AG08396 (cell line): ENCODE measurements around the gene CFAP99.

ENCODE experiments used
- DNase-seq: peaks from one replicate; pipeline ENCODE4 v3.0.0; 2012; ENCODE audit warnings: low spot score, mixed read lengths

Gene CFAP99

GRCh38 chr4:2470791-2471190 is 52.0 kb downstream of the CFAP99 start:
- DNase-seq = no peak

GRCh38 chr4:2472187-2472586 is 53.4 kb downstream of the CFAP99 start:
- peak; percentile 20 for DNase-seq

GRCh38 chr4:2478229-2478628 is 59.5 kb downstream of the CFAP99 start:
- DNase-seq = no peak

GRCh38 chr4:2480649-2481048 is 61.9 kb downstream of the CFAP99 start:
- DNase-seq = no peak

- no peak for DNase-seq
These were observed 63.4 kb downstream of the CFAP99 start for GRCh38 chr4:2482192-2482591.

- DNase-seq = peak; percentile 45
These were observed 63.9 kb downstream of the CFAP99 start for GRCh38 chr4:2482693-2483092.

GRCh38 chr4:2483237-2483636 is 64.5 kb downstream of the CFAP99 start:
- no peak for DNase-seq

- no peak for DNase-seq
These were observed 65.4 kb downstream of the CFAP99 start for GRCh38 chr4:2484185-2484584.

- no peak for DNase-seq
These were observed 66.2 kb downstream of the CFAP99 start for GRCh38 chr4:2484993-2485392.

- DNase-seq = no peak
These were observed 67.2 kb downstream of the CFAP99 start for GRCh38 chr4:2485956-2486355.

- no peak for DNase-seq
These were observed 68.2 kb downstream of the CFAP99 start for GRCh38 chr4:2486981-2487380.

- no peak for DNase-seq
These were observed 68.9 kb downstream of the CFAP99 start for GRCh38 chr4:2487632-2488031.

- DNase-seq = no peak
These were observed 70.5 kb downstream of the CFAP99 start for GRCh38 chr4:2489081-2489805.

GRCh38 chr4:2489841-2490552 is 71.2 kb downstream of the CFAP99 start:
- no peak for DNase-seq

- no peak for DNase-seq
These were observed 74.2 kb downstream of the CFAP99 start for GRCh38 chr4:2492970-2493369.

- DNase-seq = no peak
These were observed 76.2 kb downstream of the CFAP99 start for GRCh38 chr4:2494992-2495391.

- no peak for DNase-seq
These were observed 78.6 kb downstream of the CFAP99 start for GRCh38 chr4:2497324-2497723.

GRCh38 chr4:2497931-2498330 is 79.2 kb downstream of the CFAP99 start:
- no peak for DNase-seq

GRCh38 chr4:2500547-2500946 is 81.8 kb downstream of the CFAP99 start:
- no peak for DNase-seq

- no peak for DNase-seq
These were observed 82.4 kb downstream of the CFAP99 start for GRCh38 chr4:2501034-2501594.

- no peak for DNase-seq
These were observed 85.1 kb downstream of the CFAP99 start for GRCh38 chr4:2503809-2504208.

GRCh38 chr4:2507259-2507658 is 88.5 kb downstream of the CFAP99 start:
- no peak for DNase-seq

- DNase-seq = no peak
These were observed 89.1 kb downstream of the CFAP99 start for GRCh38 chr4:2507855-2508254.
